ENCODE measurements around the gene NCEH1.

The NCEH1 gene

DNA sequence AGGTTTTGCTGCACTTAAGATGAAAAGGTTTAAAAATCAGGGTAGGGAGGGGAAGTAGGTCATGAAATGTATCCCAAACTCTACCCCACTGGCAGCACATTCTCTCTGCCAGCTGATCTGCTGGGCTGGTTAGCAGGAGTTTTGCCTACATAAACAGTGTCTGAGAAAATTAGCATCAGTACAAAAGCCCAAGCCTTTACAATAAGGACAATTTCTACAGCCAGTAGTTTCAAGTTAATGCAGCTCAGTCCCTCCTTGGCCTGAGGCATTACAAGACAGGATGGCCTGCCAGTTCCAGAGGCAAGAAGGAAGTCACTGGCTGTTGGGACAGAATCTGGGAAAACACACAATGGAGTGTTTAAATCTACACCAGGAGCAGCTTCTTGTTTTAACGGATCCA, 32.8 kb downstream of the NCEH1 start:
- WGBS (ENCODE audit: extremely low coverage, insufficient coverage, insufficient read length): no CpG with 5 or more reads among the region's 1 CpG
- H4K8ac ChIP-seq (ENCODE audit: low read depth, low read length): no peak overlapping the region
- no peak overlapping the region for H3K4me3 ChIP-seq (ENCODE audit: low read depth, low read length)
- no peak overlapping the region for H4K12ac ChIP-seq (ENCODE audit: low read depth, low read length)
- peak overlapping the region; percentile 36 for H3K4me2 ChIP-seq (ENCODE audit: low read length)
- no peak overlapping the region for H3K14ac ChIP-seq (ENCODE audit: low read length)
- H3K23ac ChIP-seq (ENCODE audit: low read length): no peak overlapping the region
- H2AK5ac ChIP-seq (ENCODE audit: low read length): no peak overlapping the region
- H3K4ac ChIP-seq (ENCODE audit: low read depth, low read length): no peak overlapping the region
- no peak overlapping the region for H2BK120ac ChIP-seq (ENCODE audit: insufficient read depth, low read length, poor library complexity)
- H3K36me3 ChIP-seq (ENCODE audit: control insufficient read depth in 1 of 2, insufficient read depth in 2 of 2, low read length in 2 of 2): no peaks in the 10 kb centered on the region
- H3K79me1 ChIP-seq (ENCODE audit: low read length): no peaks in the 10 kb centered on the region
- no peak overlapping the region for H2BK12ac ChIP-seq (ENCODE audit: low read length)
- H3K4me1 ChIP-seq (ENCODE audit: control insufficient read depth in 1 of 2, insufficient read depth in 2 of 2, low read length in 2 of 2): peaks cover 0 to 4% of the 10 kb centered on the region in 2 experiments
- DNase-seq: no peak
- H3K18ac ChIP-seq (ENCODE audit: low read length): no peak overlapping the region
- no peaks in the 10 kb centered on the region for H3K27me3 ChIP-seq (ENCODE audit: insufficient read depth, low read length)
- H3K79me2 ChIP-seq (ENCODE audit: control insufficient read depth, insufficient read depth, low read length, poor library complexity): no peaks in the 10 kb centered on the region
- H2AFZ ChIP-seq (ENCODE audit: insufficient read depth, low read length, poor library complexity): no peak overlapping the region
- H4K91ac ChIP-seq (ENCODE audit: low read depth, low read length): no peak overlapping the region
- no peak overlapping the region for H3K9ac ChIP-seq (ENCODE audit: low read length)
- no peaks in the 10 kb centered on the region for H3K9me3 ChIP-seq (ENCODE audit: insufficient read depth, low read depth, low read length)
- H3K27ac ChIP-seq (ENCODE audit: low read depth, low read length): no peak overlapping the region
- H2BK5ac ChIP-seq (ENCODE audit: low read depth, low read length, poor library complexity): no peak overlapping the region

- Histone ChIP-seq H3K79me1 (ENCODE audit: low read length) (no peaks in the 10 kb centered on the region), H2BK12ac (ENCODE audit: low read length) (no peak overlapping the region), H3K9ac (ENCODE audit: low read length) (no peak overlapping the region), H4K91ac (ENCODE audit: low read depth, low read length) (no peak overlapping the region), H3K14ac (ENCODE audit: low read length) (no peak overlapping the region), H3K27ac (ENCODE audit: low read depth, low read length) (no peak overlapping the region), H3K27me3 (ENCODE audit: insufficient read depth, low read length) (no peaks in the 10 kb centered on the region), H2BK5ac (ENCODE audit: low read depth, low read length, poor library complexity) (no peak overlapping the region), H3K23ac (ENCODE audit: low read length) (no peak overlapping the region), H2AK5ac (ENCODE audit: low read length) (no peak overlapping the region), H4K12ac (ENCODE audit: low read depth, low read length) (no peak overlapping the region), H3K4me3 (ENCODE audit: low read depth, low read length) (no peak overlapping the region), H3K9me3 (ENCODE audit: insufficient read depth, low read depth, low read length) (no peaks in the 10 kb centered on the region), H2AFZ (ENCODE audit: insufficient read depth, low read length, poor library complexity) (no peak overlapping the region), H3K79me2 (ENCODE audit: control insufficient read depth, insufficient read depth, low read length, poor library complexity) (no peaks in the 10 kb centered on the region), H2BK120ac (ENCODE audit: insufficient read depth, low read length, poor library complexity) (no peak overlapping the region), H3K4me2 (ENCODE audit: low read length) (no peak overlapping the region), H3K4ac (ENCODE audit: low read depth, low read length) (no peak overlapping the region), H3K18ac (ENCODE audit: low read length) (no peak overlapping the region), H4K8ac (ENCODE audit: low read depth, low read length) (no peak overlapping the region), H3K36me3 (ENCODE audit: control insufficient read depth in 1 of 2, insufficient read depth in 2 of 2, low read length in 2 of 2) (no peaks in the 10 kb centered on the region), H3K4me1 (ENCODE audit: control insufficient read depth in 1 of 2, insufficient read depth in 2 of 2, low read length in 2 of 2) (peaks cover 0 to 4% of the 10 kb centered on the region in 2 experiments)
- no peak for DNase-seq
- WGBS (ENCODE audit: extremely low coverage, insufficient coverage, insufficient read length): no CpG with 5 or more reads among the region's 21 CpGs
These were observed 34.5 kb downstream of the NCEH1 start for GRCh38 chr3:172676196-172676922.

GRCh38 chr3:172675441-172676193, 35.2 kb downstream of the NCEH1 start:
- H3K4me3 ChIP-seq (ENCODE audit: low read depth, low read length): no peak overlapping the region
- no peak overlapping the region for H2AFZ ChIP-seq (ENCODE audit: insufficient read depth, low read length, poor library complexity)
- H3K14ac ChIP-seq (ENCODE audit: low read length): no peak overlapping the region
- no peaks in the 10 kb centered on the region for H3K79me2 ChIP-seq (ENCODE audit: control insufficient read depth, insufficient read depth, low read length, poor library complexity)
- H4K12ac ChIP-seq (ENCODE audit: low read depth, low read length): no peak overlapping the region
- H3K23ac ChIP-seq (ENCODE audit: low read length): no peak overlapping the region
- H4K91ac ChIP-seq (ENCODE audit: low read depth, low read length): no peak overlapping the region
- H3K9me3 ChIP-seq (ENCODE audit: insufficient read depth, low read depth, low read length): no peaks in the 10 kb centered on the region
- H2AK5ac ChIP-seq (ENCODE audit: low read length): no peak overlapping the region
- peaks cover 0 to 4% of the 10 kb centered on the region in 2 experiments for H3K4me1 ChIP-seq (ENCODE audit: control insufficient read depth in 1 of 2, insufficient read depth in 2 of 2, low read length in 2 of 2)
- no CpG with 5 or more reads among the region's 7 CpGs for WGBS (ENCODE audit: extremely low coverage, insufficient coverage, insufficient read length)
- no peak overlapping the region for H3K4me2 ChIP-seq (ENCODE audit: low read length)
- no peaks in the 10 kb centered on the region for H3K36me3 ChIP-seq (ENCODE audit: control insufficient read depth in 1 of 2, insufficient read depth in 2 of 2, low read length in 2 of 2)
- H3K79me1 ChIP-seq (ENCODE audit: low read length): no peaks in the 10 kb centered on the region
- H2BK12ac ChIP-seq (ENCODE audit: low read length): no peak overlapping the region
- DNase-seq: peak in 1 of 2 donors; percentile 91
- no peak overlapping the region for H2BK120ac ChIP-seq (ENCODE audit: insufficient read depth, low read length, poor library complexity)
- no peak overlapping the region for H4K8ac ChIP-seq (ENCODE audit: low read depth, low read length)
- H3K27me3 ChIP-seq (ENCODE audit: insufficient read depth, low read length): no peaks in the 10 kb centered on the region
- H3K27ac ChIP-seq (ENCODE audit: low read depth, low read length): no peak overlapping the region
- no peak overlapping the region for H3K18ac ChIP-seq (ENCODE audit: low read length)
- no peak overlapping the region for H3K4ac ChIP-seq (ENCODE audit: low read depth, low read length)
- no peak overlapping the region for H3K9ac ChIP-seq (ENCODE audit: low read length)
- H2BK5ac ChIP-seq (ENCODE audit: low read depth, low read length, poor library complexity): no peak overlapping the region

GRCh38 chr3:172673210-172673679, 37.6 kb downstream of the NCEH1 start:
- Histone ChIP-seq H2AFZ (ENCODE audit: insufficient read depth, low read length, poor library complexity) (no peak overlapping the region), H3K36me3 (ENCODE audit: control insufficient read depth in 1 of 2, insufficient read depth in 2 of 2, low read length in 2 of 2) (no peaks in the 10 kb centered on the region), H3K18ac (ENCODE audit: low read length) (no peak overlapping the region), H3K27me3 (ENCODE audit: insufficient read depth, low read length) (no peaks in the 10 kb centered on the region), H3K79me2 (ENCODE audit: control insufficient read depth, insufficient read depth, low read length, poor library complexity) (no peaks in the 10 kb centered on the region), H4K91ac (ENCODE audit: low read depth, low read length) (no peak overlapping the region), H2BK120ac (ENCODE audit: insufficient read depth, low read length, poor library complexity) (no peak overlapping the region), H4K8ac (ENCODE audit: low read depth, low read length) (no peak overlapping the region), H3K9me3 (ENCODE audit: insufficient read depth, low read depth, low read length) (no peaks in the 10 kb centered on the region), H4K12ac (ENCODE audit: low read depth, low read length) (no peak overlapping the region), H2BK5ac (ENCODE audit: low read depth, low read length, poor library complexity) (no peak overlapping the region), H3K4me3 (ENCODE audit: low read depth, low read length) (no peak overlapping the region), H2AK5ac (ENCODE audit: low read length) (no peak overlapping the region), H3K4me2 (ENCODE audit: low read length) (no peak overlapping the region), H3K79me1 (ENCODE audit: low read length) (no peaks in the 10 kb centered on the region), H3K14ac (ENCODE audit: low read length) (no peak overlapping the region), H3K27ac (ENCODE audit: low read depth, low read length) (no peak overlapping the region), H2BK12ac (ENCODE audit: low read length) (no peak overlapping the region), H3K9ac (ENCODE audit: low read length) (no peak overlapping the region), H3K4me1 (ENCODE audit: control insufficient read depth in 1 of 2, insufficient read depth in 2 of 2, low read length in 2 of 2) (peaks cover 0 to 3% of the 10 kb centered on the region in 2 experiments), H3K23ac (ENCODE audit: low read length) (no peak overlapping the region), H3K4ac (ENCODE audit: low read depth, low read length) (no peak overlapping the region)
- peak; percentile 61 to 84 for DNase-seq
- WGBS (ENCODE audit: extremely low coverage, insufficient coverage, insufficient read length): no CpG with 5 or more reads among the region's 2 CpGs
